H9 (cell line): ENCODE results near the gene CRY1. TPM values are rescaled to one million over a fixed set of nuclear protein-coding genes. Genes with fewer than 3 reads are reported as not detected.

Source experiments
- DNase-seq: peaks from one replicate; pipeline ENCODE4 v3.0.0-alpha.2; 2017
- H2AFZ ChIP-seq: one replicate; pipeline ENCODE4 v1.6.1; 2013; ENCODE audit warnings: mild to moderate bottlenecking, low read length, control low read depth, moderate library complexity
- H2AK5ac ChIP-seq: 2 replicates; pipeline ENCODE4 v1.6.1; 2013; ENCODE audit warnings: low read length, control low read depth, mixed read lengths; ENCODE audit not compliant: insufficient read length
- H2BK120ac ChIP-seq: one replicate; pipeline ENCODE4 v1.6.1; 2013; ENCODE audit warnings: low read depth, mild to moderate bottlenecking, low read length, control low read depth, inconsistent platforms; ENCODE audit not compliant: poor library complexity, severe bottlenecking
- H2BK12ac ChIP-seq: 2 replicates; pipeline ENCODE4 v1.6.1; 2013; ENCODE audit warnings: low read length, control low read depth, mixed read lengths, low read depth; ENCODE audit not compliant: insufficient read length
- H2BK15ac ChIP-seq: 2 replicates; pipeline ENCODE4 v1.6.1; 2013; ENCODE audit warnings: low read depth, low read length, control low read depth
- H2BK20ac ChIP-seq: one replicate; pipeline ENCODE4 v1.6.1; 2013; ENCODE audit warnings: low read depth, mild to moderate bottlenecking, low read length, control low read depth, inconsistent platforms; ENCODE audit not compliant: poor library complexity, severe bottlenecking
- H2BK5ac ChIP-seq: 2 replicates; pipeline ENCODE4 v1.6.1; 2013; ENCODE audit warnings: low read length, control low read depth, mixed read lengths; ENCODE audit not compliant: insufficient read length
- H3K14ac ChIP-seq: 2 replicates; pipeline ENCODE4 v1.6.1; 2013; ENCODE audit warnings: low read length, control low read depth; ENCODE audit not compliant: insufficient read depth
- H3K18ac ChIP-seq: 2 replicates; pipeline ENCODE4 v1.6.1; 2013; ENCODE audit warnings: low read depth, mild to moderate bottlenecking, mixed read lengths, low read length, control low read depth; ENCODE audit not compliant: insufficient read length
- H3K23ac ChIP-seq: 2 replicates; pipeline ENCODE4 v1.6.1; 2013; ENCODE audit warnings: low read length, control low read depth, mixed read lengths, low read depth; ENCODE audit not compliant: insufficient read length
- H3K23me2 ChIP-seq: 2 replicates; pipeline ENCODE4 v1.6.1; 2013; ENCODE audit warnings: low read depth, mild to moderate bottlenecking, mixed read lengths, low read length, control low read depth; ENCODE audit not compliant: insufficient read length, poor library complexity, severe bottlenecking
- H3K27ac ChIP-seq: 2 replicates; pipeline ENCODE4 v1.5.1; 2013; ENCODE audit warnings: low read length, control low read depth, mixed read lengths, low read depth; ENCODE audit not compliant: insufficient read length
- H3K27me3 ChIP-seq: 2 replicates; pipeline ENCODE4 v1.6.1; 2013; ENCODE audit warnings: low read length, control low read depth, inconsistent platforms; ENCODE audit not compliant: insufficient read depth
- H3K4ac ChIP-seq: 2 replicates; pipeline ENCODE4 v1.6.1; 2013; ENCODE audit warnings: low read depth, mild to moderate bottlenecking, control low read depth, inconsistent platforms, low read length, moderate library complexity
- H3K4me1 ChIP-seq: 2 replicates; pipeline ENCODE4 v1.6.1; 2013; ENCODE audit warnings: low read length, control low read depth, inconsistent platforms; ENCODE audit not compliant: insufficient read depth
- H3K4me2 ChIP-seq: 2 replicates; pipeline ENCODE4 v1.6.1; 2013; ENCODE audit warnings: low read length, control low read depth, mixed read lengths; ENCODE audit not compliant: insufficient read length, insufficient read depth
- H3K56ac ChIP-seq: 2 replicates; pipeline ENCODE4 v1.6.1; 2013; ENCODE audit warnings: low read depth, mild to moderate bottlenecking, mixed read lengths, low read length, control low read depth; ENCODE audit not compliant: insufficient read length
- H3K79me1 ChIP-seq: 2 replicates; pipeline ENCODE4 v1.6.1; 2013; ENCODE audit warnings: low read depth, mild to moderate bottlenecking, moderate library complexity, low read length, control low read depth, inconsistent platforms; ENCODE audit not compliant: insufficient read depth, poor library complexity, severe bottlenecking
- H3K79me2 ChIP-seq: 2 replicates; pipeline ENCODE4 v1.6.1; 2013; ENCODE audit warnings: low read length, control low read depth, inconsistent platforms; ENCODE audit not compliant: insufficient read depth
- H3K9ac ChIP-seq: 2 replicates; pipeline ENCODE4 v1.6.1; 2013; ENCODE audit warnings: low read length, control low read depth, mixed read lengths; ENCODE audit not compliant: insufficient read length; ENCODE audit errors: extremely low read depth
- H3K9me3 ChIP-seq: one replicate; pipeline ENCODE4 v1.6.1; 2013; ENCODE audit warnings: low read depth, low read length, inconsistent platforms; ENCODE audit not compliant: control insufficient read depth
- H3T11ph ChIP-seq: one replicate; pipeline ENCODE4 v1.6.1; 2013; ENCODE audit warnings: mild to moderate bottlenecking, low read length, control low read depth, inconsistent platforms
- H4K20me1 ChIP-seq: one replicate; pipeline ENCODE4 v1.6.1; 2013; ENCODE audit not compliant: control insufficient read depth, insufficient read length, insufficient read depth
- H4K5ac ChIP-seq: 2 replicates; pipeline ENCODE4 v1.6.1; 2013; ENCODE audit warnings: low read depth, mild to moderate bottlenecking, mixed read lengths, low read length, control low read depth; ENCODE audit not compliant: insufficient read length
- H4K8ac ChIP-seq: replicated peaks from 2 replicates; pipeline ENCODE4 v1.6.1; 2013; ENCODE audit warnings: low read length, control low read depth, mixed read lengths, low read depth; ENCODE audit not compliant: insufficient read length
- H4K91ac ChIP-seq: 2 replicates; pipeline ENCODE4 v1.6.1; 2013; ENCODE audit warnings: low read depth, mild to moderate bottlenecking, moderate library complexity, mixed read lengths, low read length, control low read depth; ENCODE audit not compliant: insufficient read length
- H3K27ac Mint-ChIP-seq, 3 experiments: 2 replicates in 2 of 3; 3 replicates in 1 of 3; pipeline ENCODE4 v1.8.0; 2020 to 2021; ENCODE audit warnings: mixed read lengths in 3 of 3, mild to moderate bottlenecking in 1 of 3, moderate library complexity in 1 of 3
- H3K27me3 Mint-ChIP-seq: 2 replicates; pipeline ENCODE4 v1.8.0; 2021; ENCODE audit warnings: low read depth, mild to moderate bottlenecking, moderate library complexity, mixed read lengths
- H3K36me3 Mint-ChIP-seq, 3 experiments: 2 replicates in 2 of 3; 3 replicates in 1 of 3; pipeline ENCODE4 v1.8.0; 2020 to 2021; ENCODE audit warnings: low read depth in 3 of 3, mixed read lengths in 3 of 3; ENCODE audit not compliant: insufficient read depth in 1 of 3
- H3K4me1 Mint-ChIP-seq, 2 experiments: 2 replicates each; pipeline ENCODE4 v1.8.0; 2020; ENCODE audit warnings: mixed read lengths in 2 of 2
- H3K4me3 Mint-ChIP-seq, 2 experiments: 2 replicates in 1 of 2; 3 replicates in 1 of 2; pipeline ENCODE4 v1.8.0; 2020 to 2021; ENCODE audit warnings: mild to moderate bottlenecking in 2 of 2, mixed read lengths in 2 of 2, moderate library complexity in 1 of 2
- H3K9me3 Mint-ChIP-seq, 2 experiments: 2 replicates in 1 of 2; 3 replicates in 1 of 2; pipeline ENCODE4 v1.8.0; 2020; ENCODE audit warnings: mild to moderate bottlenecking in 2 of 2, mixed read lengths in 2 of 2, moderate library complexity in 1 of 2
- CTCF ChIP-seq: fragments of 200-600 bp; sonication (generic); conservative IDR thresholded peaks from 3 replicates; pipeline ENCODE4 v1.8.0; 2021; ENCODE audit warnings: antibody characterized with exemption, mild to moderate bottlenecking
- WGBS: extraction: QIAGEN DNeasy Blood & Tissue Kit; methylation state at CpG from one replicate; pipeline ENCODE4 v1.1.7; 2013; ENCODE audit warnings: missing lambda C conversion rate, low lambda C conversion rate, mixed read lengths; ENCODE audit not compliant: insufficient read length; ENCODE audit errors: extremely low coverage; 5-methylcytosine and 5-hydroxymethylcytosine counted together
- total RNA-seq: library from RNA; stranded (reverse); gene quantifications from 2 replicates; pipeline ENCODE4 v1.2.1, GENCODE V29; 2021

Gene CRY1
- total RNA-seq, 1 experiment from 2014 or later = 23.5 TPM

DNA sequence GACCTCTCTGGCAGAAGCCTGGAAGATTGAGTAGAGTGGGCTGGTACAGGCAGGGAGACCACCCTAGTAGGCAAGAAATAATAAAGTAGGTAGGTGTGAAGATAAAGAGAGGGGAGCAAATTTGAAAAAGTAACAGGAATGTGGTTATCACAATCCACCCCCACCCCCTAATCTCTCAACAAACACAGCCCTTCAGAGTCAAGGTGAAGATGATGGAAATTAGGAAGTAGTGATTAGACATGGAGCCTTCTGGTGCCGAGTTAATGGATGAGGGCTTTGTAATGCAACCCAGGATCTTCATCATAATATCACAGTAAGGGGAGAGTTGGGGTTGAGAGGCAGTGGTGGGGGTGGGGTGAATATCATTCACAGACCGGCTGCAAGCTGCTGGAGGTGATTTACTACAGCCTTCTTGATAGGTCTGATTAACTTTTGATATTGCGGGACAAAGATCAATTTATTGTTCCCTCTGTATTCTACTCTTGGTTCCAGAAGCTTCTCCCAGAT lies 29.2 kb upstream of the CRY1 start:
- Histone ChIP-seq H3K4ac (no peak overlapping the region), H4K5ac (no peak overlapping the region), H3K79me2 (no peaks in the 10 kb centered on the region), H3K4me2 (no peak overlapping the region), H4K91ac (no peak overlapping the region), H3K14ac (no peak overlapping the region), H3K27ac (no peak overlapping the region), H3K9ac (no peak overlapping the region), H3K56ac (no peak overlapping the region), H2AK5ac (no peak overlapping the region), H3K9me3 (no peaks in the 10 kb centered on the region), H2AFZ (no peak overlapping the region), H2BK120ac (no peak overlapping the region), H2BK15ac (no peak overlapping the region), H2BK20ac (no peak overlapping the region), H3T11ph (no peak overlapping the region), H3K18ac (no peak overlapping the region), H2BK12ac (no peak overlapping the region), H4K8ac (no peak overlapping the region), H3K23me2 (no peaks in the 10 kb centered on the region), H3K4me1 (peaks cover 2% of the 10 kb centered on the region), H3K79me1 (no peaks in the 10 kb centered on the region), H2BK5ac (no peak overlapping the region), H4K20me1 (no peaks in the 10 kb centered on the region), H3K27me3 (no peaks in the 10 kb centered on the region), H3K23ac (no peak overlapping the region)
- Mint-ChIP-seq H3K36me3 (0 out of 7 replicates have a peak, but pooled peaks cover 0 to 3% (median 0%) of the 10 kb centered on the region in 3 experiments), H3K27me3 (no peaks in the 10 kb centered on the region), H3K4me1 (peaks cover 26 to 27% of the 10 kb centered on the region in 2 experiments), H3K9me3 (peaks cover 5 to 6% of the 10 kb centered on the region in 2 experiments; a peak in 4 of 5 replicates), H3K4me3 (peak overlapping the region in 1 of 2 experiments; percentile 51; a peak in 2 of 5 replicates), H3K27ac (no peak overlapping the region; a peak in 1 of 7 replicates)
- no CpG with 5 or more reads among the region's 3 CpGs for WGBS
- no peak for DNase-seq
- no peak for TF ChIP-seq CTCF
